Left ventricle myocardium inferior (tissue), 1 donor: Measurements from ENCODE around the gene STYK1. TPM values are rescaled to one million over a fixed set of nuclear protein-coding genes. Genes with fewer than 3 reads are reported as not detected.

Experiments
- total RNA-seq: library from RNA; stranded (reverse); fragmentation: NEBNext Ultra II Directional; extraction: Animal tissue kit (Norgen Biotek cat#: 25700); gene quantifications from one replicate; pipeline ENCODE4 v1.2.1, GENCODE V29; 2021
- donor health status: DM: no; HTN: yes; CAD: no; lungs with severe emphysema.

Gene STYK1
- total RNA-seq, 1 donor from 2014 or later, result not detected

Other genes with a start within 250 kb of the STYK1 start
- not detected for gene KLRC2, start 238.0 kb downstream of the STYK1 start, total RNA-seq
- not detected for gene KLRC1, start 220.7 kb downstream of the STYK1 start, total RNA-seq
- gene EIF2S3B, start 168.2 kb downstream of the STYK1 start, total RNA-seq, result 0.22 TPM
- gene MAGOHB, start 60.4 kb downstream of the STYK1 start, total RNA-seq, result 13.9 TPM
- 903 TPM for gene YBX3, start 49.3 kb upstream of the STYK1 start, total RNA-seq
- gene TAS2R7, start 128.6 kb upstream of the STYK1 start, total RNA-seq, result not detected
- not detected for gene TAS2R8, start 133.2 kb upstream of the STYK1 start, total RNA-seq
- not detected for gene TAS2R9, start 136.1 kb upstream of the STYK1 start, total RNA-seq
- not detected for gene TAS2R10, start 152.3 kb upstream of the STYK1 start, total RNA-seq
- 1.2 TPM for gene PRR4, start 175.4 kb upstream of the STYK1 start, total RNA-seq
- 5.6 TPM for gene PRH1, start 210.2 kb upstream of the STYK1 start, total RNA-seq
- gene TAS2R13, start 235.5 kb upstream of the STYK1 start, total RNA-seq, result 0.41 TPM